Fibroblast of skin of left biceps (primary cell): ENCODE data around the gene CPSF7.
"Not testable (repeated sequence)": the region's sequence is repeated elsewhere in the genome, so short reads cannot be mapped to it uniquely, and the experiment has no call there.

Experiments
- DNase-seq, 2 experiments: peaks; one replicate each; pipeline ENCODE4 v3.0.0-alpha.2; 2013; ENCODE audit warnings: low read depth in 2 of 2

The CPSF7 gene

GRCh38 chr11:61442616-61443015, 12.8 kb upstream of the CPSF7 start:
- no peak for DNase-seq

- no peak for DNase-seq
Observed at GRCh38 chr11:61439615-61440014, 9.8 kb upstream of the CPSF7 start.

GRCh38 chr11:61437496-61437895, 7.7 kb upstream of the CPSF7 start:
- DNase-seq = no peak

GRCh38 chr11:61430839-61431238, 1.1 kb upstream of the CPSF7 start:
- not testable (repeated sequence) for DNase-seq

- peak in 1 of 2 experiments; percentile 2 for DNase-seq
Observed at GRCh38 chr11:61429346-61429690, 457 bp downstream of the CPSF7 start.

- no peak for DNase-seq
Observed at GRCh38 chr11:61425367-61426131, 4.2 kb downstream of the CPSF7 start.

- DNase-seq = no peak
Observed at GRCh38 chr11:61422226-61422625, 7.5 kb downstream of the CPSF7 start.

- no peak for DNase-seq
Observed at GRCh38 chr11:61418136-61418535, 11.6 kb downstream of the CPSF7 start.

GRCh38 chr11:61417670-61418069, 12.1 kb downstream of the CPSF7 start:
- no peak for DNase-seq

- DNase-seq = no peak
Observed at GRCh38 chr11:61416941-61417340, 12.8 kb downstream of the CPSF7 start.

GRCh38 chr11:61415381-61415780, 14.4 kb downstream of the CPSF7 start:
- DNase-seq = no peak

- no peak for DNase-seq
Observed at GRCh38 chr11:61414547-61414946, 15.2 kb downstream of the CPSF7 start.

GRCh38 chr11:61413496-61413895, 16.3 kb downstream of the CPSF7 start:
- no peak for DNase-seq

- DNase-seq = no peak
Observed at GRCh38 chr11:61411589-61411988, 18.2 kb downstream of the CPSF7 start.

- DNase-seq = no peak
Observed at GRCh38 chr11:61406991-61407728, 22.6 kb downstream of the CPSF7 start.

- no peak for DNase-seq
Observed at GRCh38 chr11:61406067-61406466, 23.7 kb downstream of the CPSF7 start.

- DNase-seq = no peak
Observed at GRCh38 chr11:61404641-61405040, 25.1 kb downstream of the CPSF7 start.

- DNase-seq = no peak
Observed at GRCh38 chr11:61404103-61404502, 25.7 kb downstream of the CPSF7 start.

GRCh38 chr11:61403658-61404057, 26.1 kb downstream of the CPSF7 start:
- DNase-seq = no peak

GRCh38 chr11:61401573-61401972, 28.2 kb downstream of the CPSF7 start:
- no peak for DNase-seq

- DNase-seq = no peak
Observed at GRCh38 chr11:61401173-61401572, 28.6 kb downstream of the CPSF7 start.

- no peak for DNase-seq
Observed at GRCh38 chr11:61392981-61393595, 36.7 kb downstream of the CPSF7 start.

GRCh38 chr11:61390161-61390560, 39.6 kb downstream of the CPSF7 start:
- no peak for DNase-seq
